ENCODE measurements around the gene OR12D1.

OR12D1 gene

DNA sequence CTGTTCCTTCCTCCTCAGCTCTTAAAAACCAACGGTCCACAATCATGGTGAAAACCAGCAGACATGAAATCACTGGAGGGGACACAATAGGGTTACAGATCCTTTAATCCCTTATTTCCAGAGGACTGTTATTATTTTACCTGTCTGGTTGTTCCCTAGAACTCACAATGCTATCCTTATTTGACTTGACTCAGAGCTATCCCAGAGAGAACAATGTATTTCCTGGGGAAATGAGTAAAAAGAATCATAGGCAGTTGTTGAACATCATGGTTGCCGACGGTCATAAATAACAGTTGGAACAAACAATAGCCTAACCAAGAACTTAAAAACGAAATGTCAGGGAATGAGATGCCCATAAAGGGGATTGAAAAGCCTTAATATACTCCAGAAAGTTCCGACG is 51.5 kb downstream of the OR12D1 start:
- no peak for DNase-seq

Data from GDM1 (cell line).